ENCODE results near the gene PLXNB3. TPM values are rescaled to one million over a fixed set of nuclear protein-coding genes. Genes with fewer than 3 reads are reported as not detected.

Gene PLXNB3
- total and polyA plus RNA-seq, 2 of the 13 experiments (the other 11 are each of a cell fraction or from before 2014, with no cell fraction given): 3.0 to 6.9 TPM

DNA sequence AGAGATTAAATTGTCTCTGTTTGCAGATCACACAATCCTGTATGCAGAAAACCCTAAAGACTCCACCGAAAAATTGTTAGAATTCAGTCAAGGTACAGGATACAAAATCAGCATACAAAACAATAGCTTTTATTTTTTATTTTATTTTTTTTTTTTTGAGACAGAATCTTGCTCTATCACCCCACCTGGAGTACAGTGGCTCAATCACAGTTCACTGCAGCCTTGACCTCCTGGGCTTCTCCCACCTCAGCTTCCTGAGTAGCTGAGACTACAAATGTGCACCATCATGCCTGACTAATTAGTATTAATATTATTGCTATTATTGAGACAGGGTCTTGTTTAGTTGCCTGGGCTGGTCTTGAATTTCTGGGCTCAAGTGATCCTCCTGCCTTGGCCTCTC is 8.9 kb upstream of the PLXNB3 start:
- no peaks in the 10 kb centered on the region for H4K20me1 ChIP-seq (ENCODE audit: insufficient read depth, low read length)
- no peak overlapping the region for H2AFZ ChIP-seq (ENCODE audit: low read length)
- no peaks in the 10 kb centered on the region for H3K36me3 ChIP-seq (replicated peaks in 1 of 2; ENCODE audit: control insufficient read depth in 1 of 2, insufficient read depth in 2 of 2, low read length in 2 of 2)
- H3K4me2 ChIP-seq (ENCODE audit: low read depth, low read length): no peak overlapping the region
- TF ChIP-seq ZNF10 (CRISPR knock-in tag; IDR thresholded peaks at IDR 0.05; ENCODE audit: borderline replicate concordance, low read depth): no peak
- TF ChIP-seq ZNF296 (CRISPR knock-in tag; conservative IDR thresholded peaks at IDR 0.05): no peak
- peak in 1 of 2 experiments; percentile 34; a peak in 1 of 4 replicates for TF ChIP-seq NR2F1 (CRISPR knock-in tag; IDR thresholded peaks at IDR 0.05)
- TF ChIP-seq, protein P1, sequence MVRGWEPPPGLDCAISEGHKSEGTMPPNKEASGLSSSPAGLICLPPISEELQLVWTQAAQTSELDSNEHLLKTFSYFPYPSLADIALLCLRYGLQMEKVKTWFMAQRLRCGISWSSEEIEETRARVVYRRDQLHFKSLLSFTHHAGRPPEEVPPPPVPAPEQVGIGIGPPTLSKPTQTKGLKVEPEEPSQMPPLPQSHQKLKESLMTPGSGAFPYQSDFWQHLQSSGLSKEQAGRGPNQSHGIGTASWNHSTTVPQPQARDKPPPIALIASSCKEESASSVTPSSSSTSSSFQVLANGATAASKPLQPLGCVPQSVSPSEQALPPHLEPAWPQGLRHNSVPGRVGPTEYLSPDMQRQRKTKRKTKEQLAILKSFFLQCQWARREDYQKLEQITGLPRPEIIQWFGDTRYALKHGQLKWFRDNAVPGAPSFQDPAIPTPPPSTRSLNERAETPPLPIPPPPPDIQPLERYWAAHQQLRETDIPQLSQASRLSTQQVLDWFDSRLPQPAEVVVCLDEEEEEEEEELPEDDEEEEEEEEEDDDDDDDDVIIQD (CRISPR knock-in tag; IDR thresholded peaks at IDR 0.05; ENCODE audit: low read depth): no peak
- TF ChIP-seq RARA (CRISPR knock-in tag; IDR thresholded peaks at IDR 0.05): 0 out of 2 replicates have a peak, but pooled peaks have one; percentile 25
- TF ChIP-seq NR2F6 (IDR thresholded peaks at IDR 0.05): peak; percentile 12; the same call in 1 of the 2 replicates
- peak; percentile 34; the same call in 1 of the 2 replicates for TF ChIP-seq NR2F6 (CRISPR knock-in tag; IDR thresholded peaks at IDR 0.05)
- H3K79me2 ChIP-seq (ENCODE audit: insufficient read depth, low read length): no peaks in the 10 kb centered on the region
- H3K27ac ChIP-seq (ENCODE audit: extremely low read length, insufficient read depth, low read length): no peak overlapping the region
- no peak overlapping the region for H3K9ac ChIP-seq (ENCODE audit: insufficient read depth, low read depth, low read length)
- no peaks in the 10 kb centered on the region for H3K27me3 ChIP-seq (ENCODE audit: control insufficient read depth in 1 of 2, insufficient read depth in 2 of 2, low read length in 2 of 2)
- ATAC-seq (no peak; the same call in 2 of the 3 replicates), DNase-seq (ENCODE audit: low spot score) (no peak), FAIRE-seq (no peak)
- WGBS (ENCODE audit: low lambda C conversion rate): 0% methylated on average over 1 of the region's 1 CpG
- no peaks in the 10 kb centered on the region for H3K9me3 ChIP-seq (ENCODE audit: low read length)
- POLR2A ChIA-PET: no interaction called here
- intact Hi-C loops (cut with micrococcal nuclease; ENCODE audit: unreplicated experiment): no loop called here
- CTCF ChIA-PET (ENCODE audit: low intra/inter-chr PET ratio, low total read pairs): no interaction called here
- no peak overlapping the region for H3K4me3 ChIP-seq (replicated peaks in 1 of 3; ENCODE audit: insufficient read depth in 1 of 3, low read depth in 2 of 3, low read length in 3 of 3)
- H3K4me1 ChIP-seq (ENCODE audit: insufficient read depth, low read length): peaks cover 11% of the 10 kb centered on the region
- in situ Hi-C loops (cut with HindIII; ENCODE audit: extremely low pct_ligation_motif_present, low pct_unique_long_range_greater_than_20kb): no loop called here
- no TSS peak for BruUV-seq (replicated peaks)

DNA sequence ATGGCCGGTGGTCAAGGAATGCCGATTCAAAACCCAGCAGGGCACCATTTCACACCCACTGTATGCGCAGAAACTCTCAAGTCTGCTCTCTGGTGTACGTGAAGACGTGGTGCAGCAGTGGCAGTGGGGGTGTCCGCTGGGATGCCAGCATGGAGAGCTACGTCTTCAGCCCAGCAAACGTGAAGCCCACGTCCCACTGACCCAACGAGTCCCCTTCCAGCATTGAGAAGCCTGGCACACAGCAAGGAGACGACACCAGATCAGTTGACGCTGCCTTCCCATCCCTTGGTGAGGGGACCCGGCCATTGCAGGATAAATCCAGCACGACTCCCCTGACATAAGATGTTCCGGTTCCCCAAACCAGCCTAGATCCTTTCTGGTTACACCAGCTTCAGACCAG is 2.2 kb upstream of the PLXNB3 start:
- TF ChIP-seq, protein P2, sequence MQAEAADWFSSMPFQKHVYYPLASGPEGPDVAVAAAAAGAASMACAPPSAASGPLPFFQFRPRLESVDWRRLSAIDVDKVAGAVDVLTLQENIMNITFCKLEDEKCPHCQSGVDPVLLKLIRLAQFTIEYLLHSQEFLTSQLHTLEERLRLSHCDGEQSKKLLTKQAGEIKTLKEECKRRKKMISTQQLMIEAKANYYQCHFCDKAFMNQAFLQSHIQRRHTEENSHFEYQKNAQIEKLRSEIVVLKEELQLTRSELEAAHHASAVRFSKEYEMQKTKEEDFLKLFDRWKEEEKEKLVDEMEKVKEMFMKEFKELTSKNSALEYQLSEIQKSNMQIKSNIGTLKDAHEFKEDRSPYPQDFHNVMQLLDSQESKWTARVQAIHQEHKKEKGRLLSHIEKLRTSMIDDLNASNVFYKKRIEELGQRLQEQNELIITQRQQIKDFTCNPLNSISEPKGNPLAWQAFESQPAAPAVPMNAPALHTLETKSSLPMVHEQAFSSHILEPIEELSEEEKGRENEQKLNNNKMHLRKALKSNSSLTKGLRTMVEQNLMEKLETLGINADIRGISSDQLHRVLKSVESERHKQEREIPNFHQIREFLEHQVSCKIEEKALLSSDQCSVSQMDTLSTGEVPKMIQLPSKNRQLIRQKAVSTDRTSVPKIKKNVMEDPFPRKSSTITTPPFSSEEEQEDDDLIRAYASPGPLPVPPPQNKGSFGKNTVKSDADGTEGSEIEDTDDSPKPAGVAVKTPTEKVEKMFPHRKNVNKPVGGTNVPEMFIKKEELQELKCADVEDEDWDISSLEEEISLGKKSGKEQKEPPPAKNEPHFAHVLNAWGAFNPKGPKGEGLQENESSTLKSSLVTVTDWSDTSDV (CRISPR knock-in tag; IDR thresholded peaks at IDR 0.05): no peak
- TF ChIP-seq NAIF1 (CRISPR knock-in tag; IDR thresholded peaks at IDR 0.05; ENCODE audit: borderline replicate concordance) (no peak), PHF5A (CRISPR knock-in tag; IDR thresholded peaks at IDR 0.05; ENCODE audit: low read depth, unreplicated experiment) (no peak)
- TF ChIP-seq, protein P3, sequence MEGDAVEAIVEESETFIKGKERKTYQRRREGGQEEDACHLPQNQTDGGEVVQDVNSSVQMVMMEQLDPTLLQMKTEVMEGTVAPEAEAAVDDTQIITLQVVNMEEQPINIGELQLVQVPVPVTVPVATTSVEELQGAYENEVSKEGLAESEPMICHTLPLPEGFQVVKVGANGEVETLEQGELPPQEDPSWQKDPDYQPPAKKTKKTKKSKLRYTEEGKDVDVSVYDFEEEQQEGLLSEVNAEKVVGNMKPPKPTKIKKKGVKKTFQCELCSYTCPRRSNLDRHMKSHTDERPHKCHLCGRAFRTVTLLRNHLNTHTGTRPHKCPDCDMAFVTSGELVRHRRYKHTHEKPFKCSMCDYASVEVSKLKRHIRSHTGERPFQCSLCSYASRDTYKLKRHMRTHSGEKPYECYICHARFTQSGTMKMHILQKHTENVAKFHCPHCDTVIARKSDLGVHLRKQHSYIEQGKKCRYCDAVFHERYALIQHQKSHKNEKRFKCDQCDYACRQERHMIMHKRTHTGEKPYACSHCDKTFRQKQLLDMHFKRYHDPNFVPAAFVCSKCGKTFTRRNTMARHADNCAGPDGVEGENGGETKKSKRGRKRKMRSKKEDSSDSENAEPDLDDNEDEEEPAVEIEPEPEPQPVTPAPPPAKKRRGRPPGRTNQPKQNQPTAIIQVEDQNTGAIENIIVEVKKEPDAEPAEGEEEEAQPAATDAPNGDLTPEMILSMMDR (CRISPR knock-in tag; IDR thresholded peaks at IDR 0.05): peak; percentile 14; the same call in 1 of the 2 replicates
- TF ChIP-seq, protein P4, sequence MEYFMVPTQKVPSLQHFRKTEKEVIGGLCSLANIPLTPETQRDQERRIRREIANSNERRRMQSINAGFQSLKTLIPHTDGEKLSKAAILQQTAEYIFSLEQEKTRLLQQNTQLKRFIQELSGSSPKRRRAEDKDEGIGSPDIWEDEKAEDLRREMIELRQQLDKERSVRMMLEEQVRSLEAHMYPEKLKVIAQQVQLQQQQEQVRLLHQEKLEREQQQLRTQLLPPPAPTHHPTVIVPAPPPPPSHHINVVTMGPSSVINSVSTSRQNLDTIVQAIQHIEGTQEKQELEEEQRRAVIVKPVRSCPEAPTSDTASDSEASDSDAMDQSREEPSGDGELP (IDR thresholded peaks at IDR 0.05; ENCODE audit: borderline replicate concordance, low read depth): no peak
- ChIA-PET POLR2A (interaction anchor here (2.9 kb wide), 1 partner anchor 34 kb away, joined by 15 read pairs; no protein-coding TSS in a partner anchor), CTCF (ENCODE audit: low intra/inter-chr PET ratio, low total read pairs) (no interaction called here)
- in situ Hi-C loops (cut with HindIII; ENCODE audit: extremely low pct_ligation_motif_present, low pct_unique_long_range_greater_than_20kb): no loop called here
- no peak for FAIRE-seq
- Histone ChIP-seq H3K9me3 (ENCODE audit: low read length) (no peaks in the 10 kb centered on the region), H4K20me1 (ENCODE audit: insufficient read depth, low read length) (no peaks in the 10 kb centered on the region), H3K36me3 (replicated peaks in 1 of 2; ENCODE audit: control insufficient read depth in 1 of 2, insufficient read depth in 2 of 2, low read length in 2 of 2) (no peaks in the 10 kb centered on the region), H3K27ac (ENCODE audit: extremely low read length, insufficient read depth, low read length) (no peak overlapping the region), H3K27me3 (ENCODE audit: control insufficient read depth in 1 of 2, insufficient read depth in 2 of 2, low read length in 2 of 2) (no peaks in the 10 kb centered on the region), H2AFZ (ENCODE audit: low read length) (no peak overlapping the region), H3K4me3 (replicated peaks in 1 of 3; ENCODE audit: insufficient read depth in 1 of 3, low read depth in 2 of 3, low read length in 3 of 3) (no peak overlapping the region), H3K4me1 (ENCODE audit: insufficient read depth, low read length) (peaks cover 37% of the 10 kb centered on the region), H3K4me2 (ENCODE audit: low read depth, low read length) (no peak overlapping the region), H3K9ac (ENCODE audit: insufficient read depth, low read depth, low read length) (no peak overlapping the region), H3K79me2 (ENCODE audit: insufficient read depth, low read length) (no peaks in the 10 kb centered on the region)
- WGBS (ENCODE audit: low lambda C conversion rate): 93% methylated on average over 3 of the region's 15 CpGs
- DNase-seq (ENCODE audit: low spot score): no peak
- no TSS peak for BruUV-seq (replicated peaks)
- ATAC-seq: no peak
- intact Hi-C loops (cut with micrococcal nuclease; ENCODE audit: unreplicated experiment): loop anchor here (10.0 kb wide), 1 partner anchor 183 kb away; the partner anchor contains the start of gene RENBP

Measured in HepG2 (cell line).